ENCODE results near the gene MBNL2. TPM values are rescaled to one million over a fixed set of nuclear protein-coding genes. Genes with fewer than 3 reads are reported as not detected.

Gene MBNL2
- total RNA-seq, 1 experiment from 2014 or later: 0.17 TPM

- Mint-ChIP-seq H3K9me3 (peaks cover 0 to under 1% of the 10 kb centered on the region in 2 experiments; a peak in 1 of 5 replicates), H3K4me3 (no peak overlapping the region), H3K27me3 (ENCODE audit: low read depth) (peaks cover 99% of the 10 kb centered on the region), H3K27ac (no peak overlapping the region), H3K36me3 (ENCODE audit: insufficient read depth in 1 of 3, low read depth in 3 of 3) (no peaks in the 10 kb centered on the region), H3K4me1 (peaks cover 11 to 15% of the 10 kb centered on the region in 2 experiments)
- Histone ChIP-seq H2BK20ac (ENCODE audit: low read depth, low read length, poor library complexity, severe bottlenecking) (no peak overlapping the region), H4K5ac (ENCODE audit: insufficient read length, low read depth, low read length) (no peak overlapping the region), H3K9me3 (ENCODE audit: control insufficient read depth, low read depth, low read length) (no peaks in the 10 kb centered on the region), H4K91ac (ENCODE audit: insufficient read length, low read depth, low read length) (no peak overlapping the region), H3K18ac (ENCODE audit: insufficient read length, low read depth, low read length) (no peak overlapping the region), H2AFZ (ENCODE audit: low read length) (no peak overlapping the region), H2AK5ac (ENCODE audit: insufficient read length, low read length) (no peak overlapping the region), H3K4ac (ENCODE audit: low read depth, low read length) (no peak overlapping the region), H3T11ph (ENCODE audit: low read length) (no peak overlapping the region), H3K79me1 (ENCODE audit: insufficient read depth, low read depth, low read length, poor library complexity, severe bottlenecking) (no peaks in the 10 kb centered on the region), H3K27ac (ENCODE audit: insufficient read length, low read depth, low read length) (no peak overlapping the region), H4K8ac (replicated peaks; ENCODE audit: insufficient read length, low read depth, low read length) (no peak overlapping the region), H3K23me2 (ENCODE audit: insufficient read length, low read depth, low read length, poor library complexity, severe bottlenecking) (no peaks in the 10 kb centered on the region), H3K23ac (ENCODE audit: insufficient read length, low read depth, low read length) (no peak overlapping the region), H4K20me1 (ENCODE audit: control insufficient read depth, insufficient read depth, insufficient read length) (no peaks in the 10 kb centered on the region), H3K27me3 (ENCODE audit: insufficient read depth, low read length) (peaks cover 37% of the 10 kb centered on the region), H3K14ac (ENCODE audit: insufficient read depth, low read length) (no peak overlapping the region), H2BK120ac (ENCODE audit: low read depth, low read length, poor library complexity, severe bottlenecking) (no peak overlapping the region), H3K9ac (ENCODE audit: extremely low read depth, insufficient read length, low read length) (no peak overlapping the region), H3K79me2 (ENCODE audit: insufficient read depth, low read length) (no peaks in the 10 kb centered on the region), H2BK5ac (ENCODE audit: insufficient read length, low read length) (no peak overlapping the region), H3K56ac (ENCODE audit: insufficient read length, low read depth, low read length) (no peak overlapping the region), H2BK15ac (ENCODE audit: low read depth, low read length) (no peak overlapping the region), H3K4me2 (ENCODE audit: insufficient read depth, insufficient read length, low read length) (no peak overlapping the region), H3K4me1 (ENCODE audit: insufficient read depth, low read length) (no peaks in the 10 kb centered on the region; the same call in 1 of the 2 replicates), H2BK12ac (ENCODE audit: insufficient read length, low read depth, low read length) (no peak overlapping the region)
- no CpG with 5 or more reads among the region's 13 CpGs for WGBS (ENCODE audit: extremely low coverage, insufficient read length, low lambda C conversion rate)
- no peak for TF ChIP-seq CTCF (conservative IDR thresholded peaks at IDR 0.05)
- DNase-seq: no peak
Measured at GRCh38 chr13:97234742-97235141, 12.6 kb downstream of the MBNL2 start.

All from H9 (cell line).